LoVo (cell line): ENCODE data around the gene C6orf89.
"Not testable (repeated sequence)": the region's sequence is repeated elsewhere in the genome, so short reads cannot be mapped to it uniquely, and the experiment has no call there.

ENCODE experiments used
- DNase-seq: peaks from one replicate; pipeline ENCODE4 v3.0.0-alpha.2; 2016; ENCODE audit warnings: low spot score

Gene C6orf89

DNA sequence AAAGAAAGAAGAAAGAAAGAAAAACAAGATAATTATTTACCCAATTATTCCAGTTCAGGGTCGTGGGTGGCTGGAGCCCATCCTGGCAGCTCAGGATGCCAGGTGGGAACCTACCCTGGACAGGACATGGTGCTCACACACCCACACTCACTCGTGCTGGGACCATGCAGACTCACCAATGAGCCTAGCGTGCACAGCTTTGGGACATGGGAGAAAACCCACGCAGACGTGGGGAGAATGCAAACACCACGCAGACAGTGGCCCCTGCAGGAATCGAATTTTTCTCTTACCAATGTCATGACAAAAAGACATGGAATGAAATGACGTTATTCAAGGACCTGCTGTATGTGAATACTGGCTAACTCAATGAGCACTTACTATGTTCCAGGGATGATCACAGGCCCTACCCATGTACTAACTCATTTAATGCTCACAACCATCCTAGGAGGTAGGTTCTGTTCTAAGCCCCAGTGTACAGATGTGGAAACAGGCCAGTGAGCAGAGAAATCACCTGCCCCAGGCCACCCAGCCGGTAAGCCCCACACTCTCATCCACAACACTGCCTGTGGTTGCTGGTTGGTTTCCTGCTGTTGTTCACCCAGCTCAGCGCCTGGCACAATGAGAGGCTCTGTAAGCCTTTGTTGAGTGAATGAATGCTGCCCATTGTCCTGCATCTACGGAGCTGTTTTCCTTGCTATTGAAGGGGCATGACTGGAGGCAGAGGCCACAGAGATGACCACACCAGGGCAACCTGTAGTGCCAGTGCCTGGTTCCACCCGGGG, 62.0 kb downstream of the C6orf89 start:
- no peak for DNase-seq

DNA sequence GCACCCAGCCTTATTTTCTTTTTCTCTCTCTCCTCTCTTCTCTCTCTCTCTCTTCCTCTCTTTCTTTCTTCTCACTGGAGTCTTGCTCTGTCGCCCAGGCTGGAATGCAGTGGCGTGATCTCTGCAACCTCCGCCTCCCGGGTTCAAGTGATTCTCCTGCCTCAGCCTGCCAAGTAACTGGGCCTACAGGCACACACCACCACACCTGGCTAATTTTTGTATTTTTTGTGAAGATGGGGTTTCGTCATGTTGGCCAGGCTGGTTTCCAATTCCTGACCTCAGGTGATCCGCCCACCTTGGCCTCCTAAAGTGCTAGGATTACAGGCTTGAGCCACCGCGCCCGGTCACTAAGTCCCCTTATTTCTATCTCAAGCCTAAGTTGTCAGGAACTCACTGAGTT, 63.3 kb downstream of the C6orf89 start:
- not testable (repeated sequence) for DNase-seq

DNA sequence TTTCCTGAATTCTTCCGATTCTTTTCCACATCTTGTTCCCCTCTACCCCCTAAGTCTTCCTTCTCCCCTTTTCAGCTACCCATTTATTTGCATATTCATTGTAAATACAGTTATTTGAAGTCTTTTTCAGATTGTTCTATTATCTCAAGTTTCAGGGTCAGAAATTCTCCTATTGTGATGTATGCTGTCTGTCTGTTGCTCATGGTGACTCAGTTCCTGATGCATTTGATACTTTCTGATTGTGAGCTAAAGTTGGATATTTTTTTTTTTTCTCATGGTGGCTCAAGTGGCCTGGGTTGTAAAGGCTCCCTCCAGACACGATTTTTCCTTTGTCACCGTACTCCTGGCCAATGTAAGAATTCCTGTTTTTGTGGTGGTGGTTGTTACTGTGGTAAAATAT, 63.9 kb downstream of the C6orf89 start:
- no peak for DNase-seq

DNA sequence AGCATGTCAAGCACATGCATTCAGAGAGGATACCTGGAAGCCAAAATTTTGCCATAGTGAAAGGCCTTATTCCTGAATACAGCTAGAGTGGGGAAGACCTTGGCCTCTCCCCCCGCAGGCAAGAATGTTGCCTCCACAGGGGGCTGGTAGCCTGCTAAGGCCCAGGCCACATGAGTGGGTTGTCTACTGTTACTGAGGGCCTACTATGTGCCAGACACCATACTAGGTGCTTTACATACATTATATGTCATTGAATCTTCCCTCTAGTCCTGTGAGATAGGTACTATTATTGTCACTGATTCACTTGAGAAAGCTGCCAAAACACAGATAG, 68.1 kb downstream of the C6orf89 start:
- no peak for DNase-seq

DNA sequence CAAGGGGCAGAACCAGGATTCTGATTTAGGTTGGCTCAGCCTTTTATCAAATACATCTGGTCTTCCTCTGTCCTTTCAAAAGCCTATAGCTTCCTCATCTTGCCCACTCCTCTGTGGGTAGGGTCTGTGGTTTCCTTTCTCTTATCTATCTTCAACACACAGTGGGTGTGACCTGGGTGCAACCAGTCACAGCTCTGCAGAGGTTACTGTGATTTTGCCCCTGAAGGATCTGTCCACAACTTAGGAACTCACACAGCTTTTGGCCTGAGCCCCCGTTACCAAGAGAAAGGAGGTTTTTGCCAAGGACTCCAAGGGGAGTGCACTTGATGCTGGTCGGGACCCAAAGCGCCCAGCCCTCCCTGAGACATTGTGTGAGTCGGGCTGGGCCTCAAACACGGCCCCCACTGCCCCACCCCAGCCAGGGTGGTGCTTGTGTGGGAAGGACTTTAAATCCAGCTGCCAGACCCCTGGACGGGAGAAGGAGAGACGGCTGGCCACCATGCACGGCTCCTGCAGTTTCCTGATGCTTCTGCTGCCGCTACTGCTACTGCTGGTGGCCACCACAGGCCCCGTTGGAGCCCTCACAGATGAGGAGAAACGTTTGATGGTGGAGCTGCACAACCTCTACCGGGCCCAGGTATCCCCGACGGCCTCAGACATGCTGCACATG, 68.6 kb downstream of the C6orf89 start, which contains the start of gene PI16:
Gene PI16, plus strand, starts transcription at position 477 of the 670 bp plus-strand sequence. Its CDS starts 23 bp downstream, at position 500.
- DNase-seq: no peak

DNA sequence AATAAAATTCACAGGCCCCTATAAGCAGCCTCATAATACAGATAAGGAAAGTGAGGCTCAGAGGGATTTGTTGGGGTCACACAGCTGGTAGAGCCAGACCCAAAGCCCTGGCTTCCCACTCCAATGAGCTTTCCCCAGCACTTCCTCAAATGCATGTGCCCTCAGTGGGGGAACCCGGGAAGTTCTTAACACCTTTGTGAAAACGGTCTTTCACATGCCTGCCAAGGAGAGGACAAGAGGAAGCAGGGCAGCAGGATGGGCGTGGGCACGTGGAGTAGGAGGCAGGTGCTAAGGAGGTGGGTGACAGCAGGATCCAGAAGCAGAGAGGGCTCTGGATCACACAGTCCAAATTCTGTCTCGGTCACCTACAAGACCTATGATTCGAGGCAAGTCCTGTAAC, 69.4 kb downstream of the C6orf89 start:
- no peak for DNase-seq

DNA sequence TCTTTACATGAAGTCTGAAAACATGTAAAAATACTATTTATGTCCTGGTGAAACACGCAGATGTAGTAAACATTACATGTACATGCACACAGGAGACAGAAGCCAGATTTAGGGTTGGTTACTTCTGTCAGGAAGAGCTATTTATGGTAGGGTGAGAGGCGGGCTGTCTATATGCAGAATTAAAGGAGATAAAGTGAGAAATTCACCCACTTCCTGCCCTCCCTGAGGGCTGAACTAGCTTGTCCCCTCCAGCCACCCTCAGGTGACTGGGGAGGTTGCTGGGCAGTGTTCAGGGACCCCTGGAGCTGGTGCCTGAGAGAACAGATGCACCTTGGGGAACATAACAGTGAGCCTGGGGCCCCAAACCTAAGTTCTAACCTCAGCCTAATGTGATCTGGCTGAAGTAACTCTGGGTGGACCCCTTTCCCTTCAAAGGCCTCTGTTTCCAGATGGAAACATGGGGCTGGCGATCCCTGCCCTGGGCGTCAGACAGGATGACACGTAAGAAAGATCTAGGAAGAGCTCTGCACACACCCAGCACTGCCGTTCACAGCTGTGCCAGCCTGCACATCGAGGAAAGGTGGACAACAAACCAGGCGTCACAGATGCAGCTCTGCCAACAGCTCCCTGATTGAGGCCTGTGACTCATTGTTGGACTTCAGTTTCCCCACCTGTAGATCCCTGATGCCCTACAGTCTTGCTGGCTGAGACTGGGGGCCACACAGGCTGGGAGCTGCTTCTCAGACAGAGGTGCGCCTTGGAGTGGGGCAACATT, 70.1 kb downstream of the C6orf89 start:
- no peak for DNase-seq

DNA sequence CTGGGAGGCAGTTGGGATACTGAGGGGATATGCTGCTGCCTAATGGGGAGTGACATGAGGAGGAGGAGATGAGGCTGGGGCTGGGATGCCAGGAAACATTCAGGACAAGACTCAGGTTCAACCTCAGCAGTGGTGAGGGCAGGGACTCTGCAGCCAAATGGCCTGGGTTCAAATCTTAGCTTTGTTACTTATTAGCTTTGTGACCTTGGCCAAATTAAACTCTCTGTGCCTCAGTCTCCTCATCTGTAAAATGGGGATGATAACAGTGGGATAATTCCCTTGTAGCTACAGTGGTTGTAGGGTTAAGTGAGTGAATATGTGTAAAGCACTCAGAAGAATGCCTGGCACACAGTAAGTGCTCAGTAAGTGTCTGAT, 70.7 kb downstream of the C6orf89 start:
- no peak for DNase-seq

DNA sequence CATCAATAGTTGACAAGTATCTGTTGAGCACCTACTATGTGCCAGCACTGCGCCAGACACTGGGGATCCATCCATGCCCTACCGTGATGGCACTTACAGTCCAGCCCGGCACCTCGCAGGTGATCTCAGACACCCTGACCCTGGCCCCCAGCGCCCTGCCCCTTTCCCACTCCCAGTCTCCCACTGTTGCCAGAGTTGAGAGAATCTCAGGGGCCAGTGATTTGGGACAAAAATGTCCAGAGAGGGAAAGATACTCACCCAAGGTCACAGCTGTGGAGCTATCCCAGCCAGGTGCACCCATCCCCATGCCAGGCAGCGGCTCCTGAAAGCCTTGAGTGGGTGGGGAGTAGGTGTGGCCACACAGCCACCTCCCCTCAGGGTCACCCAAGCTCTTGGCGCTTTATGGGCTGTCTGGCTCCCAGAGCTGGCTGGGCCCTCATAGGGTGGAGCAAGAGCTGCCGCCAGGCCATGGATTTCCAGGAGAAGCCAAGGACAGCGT, 72.1 kb downstream of the C6orf89 start:
- DNase-seq: no peak

DNA sequence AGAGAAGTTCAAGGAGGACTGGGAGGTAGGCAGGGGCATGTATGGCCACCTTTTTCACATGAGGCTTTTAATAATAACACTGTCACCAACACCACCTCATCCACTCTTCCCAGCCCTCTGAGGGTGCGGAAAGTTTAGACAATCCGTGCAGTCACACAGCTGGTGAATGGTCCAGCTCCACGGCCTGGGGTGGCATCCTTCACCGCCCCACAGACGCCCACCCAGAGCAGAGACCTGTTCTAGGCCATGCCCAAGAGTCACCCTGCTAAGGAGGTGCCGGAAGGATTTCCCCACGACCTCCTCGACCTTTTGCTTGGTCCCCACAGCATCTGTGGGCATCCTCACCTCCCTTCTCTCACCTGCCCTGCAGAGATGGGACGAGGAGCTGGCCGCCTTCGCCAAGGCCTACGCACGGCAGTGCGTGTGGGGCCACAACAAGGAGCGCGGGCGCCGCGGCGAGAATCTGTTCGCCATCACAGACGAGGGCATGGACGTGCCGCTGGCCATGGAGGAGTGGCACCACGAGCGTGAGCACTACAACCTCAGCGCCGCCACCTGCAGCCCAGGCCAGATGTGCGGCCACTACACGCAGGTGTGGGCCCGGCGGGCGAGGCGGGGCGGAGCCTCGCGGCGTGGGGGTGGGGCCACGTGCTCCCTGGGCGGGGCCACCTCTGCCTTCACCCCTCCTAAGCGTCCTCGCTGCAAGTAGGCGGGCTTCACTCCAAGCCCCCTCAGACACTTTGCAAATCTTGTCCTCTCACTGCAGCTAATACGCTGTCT, 73.2 kb downstream of the C6orf89 start:
- no peak for DNase-seq

DNA sequence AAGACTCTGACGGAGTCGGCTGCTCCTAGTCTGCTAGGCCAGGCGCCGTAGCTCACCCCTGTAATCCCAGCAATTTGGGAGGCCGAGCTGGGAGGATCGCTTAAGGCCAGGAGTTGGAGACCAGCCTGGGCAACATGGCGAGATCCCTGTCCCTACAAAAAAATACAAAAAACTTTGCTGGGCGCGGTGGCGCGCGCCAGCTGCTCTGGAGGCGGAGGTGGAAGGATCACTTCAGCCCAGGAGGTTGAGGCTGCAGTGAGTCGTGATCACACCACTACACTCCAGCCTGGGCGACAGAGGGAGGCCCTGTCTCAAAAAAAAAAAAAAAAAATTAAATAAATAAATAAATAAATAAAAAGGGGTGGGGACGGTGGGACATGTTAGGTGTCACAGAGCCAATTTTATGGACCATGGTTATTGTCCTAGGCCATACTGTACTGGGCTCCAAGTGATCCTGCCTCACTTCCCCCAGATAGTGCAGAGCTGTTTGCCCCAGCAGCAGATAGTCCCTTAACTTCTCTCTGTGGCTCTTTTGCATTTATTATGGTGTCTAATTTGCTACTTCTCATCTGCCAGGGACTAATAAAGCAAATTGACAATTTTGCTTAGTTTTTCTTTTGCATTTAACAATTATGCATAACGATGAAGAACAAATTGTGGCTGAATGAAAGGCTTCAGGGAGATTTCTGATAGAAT, 74.0 kb downstream of the C6orf89 start:
- DNase-seq: no peak

DNA sequence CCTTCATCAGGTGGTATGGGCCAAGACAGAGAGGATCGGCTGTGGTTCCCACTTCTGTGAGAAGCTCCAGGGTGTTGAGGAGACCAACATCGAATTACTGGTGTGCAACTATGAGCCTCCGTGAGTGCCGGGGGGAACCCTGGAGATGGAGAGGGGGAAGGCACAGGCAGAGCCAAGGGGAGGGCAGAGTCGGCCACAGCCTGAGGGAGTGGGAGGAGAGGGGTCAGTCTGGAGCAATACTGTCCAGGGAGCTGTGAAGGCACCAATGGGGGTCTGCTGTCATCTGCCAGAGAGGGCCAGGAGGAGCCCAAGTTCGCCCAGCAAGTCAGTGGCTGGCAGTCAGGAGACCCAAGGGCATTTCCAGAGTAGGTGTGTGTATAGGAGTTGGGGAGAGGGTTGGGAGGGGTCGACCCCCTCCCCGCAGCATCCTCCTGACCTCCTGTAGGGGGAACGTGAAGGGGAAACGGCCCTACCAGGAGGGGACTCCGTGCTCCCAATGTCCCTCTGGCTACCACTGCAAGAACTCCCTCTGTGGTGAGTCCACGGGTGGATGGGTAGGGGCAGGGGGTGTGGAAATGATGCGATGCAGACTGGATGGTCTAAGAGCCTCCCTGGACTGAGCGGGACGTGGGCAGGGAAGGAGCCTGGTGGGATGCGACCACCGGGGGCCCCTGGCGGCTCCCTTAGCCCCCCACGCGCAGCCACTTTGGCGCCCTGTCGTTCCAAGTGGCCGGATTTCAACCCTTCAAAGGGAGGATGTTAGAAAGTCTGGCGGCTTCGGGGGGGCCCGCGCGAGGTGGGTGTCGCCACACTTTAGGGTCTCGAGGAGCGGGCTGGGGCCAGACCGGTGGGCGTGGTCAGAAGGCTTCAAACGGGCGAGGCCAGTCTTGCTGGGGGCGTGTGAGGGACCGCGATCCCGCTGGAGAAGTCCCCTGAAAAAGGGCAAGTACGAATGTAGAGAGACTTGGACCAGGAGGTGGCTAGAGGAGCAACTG, 76.0 kb downstream of the C6orf89 start:
- DNase-seq: no peak

DNA sequence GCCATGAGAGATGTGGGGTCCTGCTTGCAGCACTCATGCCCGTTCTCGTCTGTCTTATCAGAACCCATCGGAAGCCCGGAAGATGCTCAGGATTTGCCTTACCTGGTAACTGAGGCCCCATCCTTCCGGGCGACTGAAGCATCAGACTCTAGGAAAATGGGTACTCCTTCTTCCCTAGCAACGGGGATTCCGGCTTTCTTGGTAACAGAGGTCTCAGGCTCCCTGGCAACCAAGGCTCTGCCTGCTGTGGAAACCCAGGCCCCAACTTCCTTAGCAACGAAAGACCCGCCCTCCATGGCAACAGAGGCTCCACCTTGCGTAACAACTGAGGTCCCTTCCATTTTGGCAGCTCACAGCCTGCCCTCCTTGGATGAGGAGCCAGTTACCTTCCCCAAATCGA, 77.1 kb downstream of the C6orf89 start:
- DNase-seq: no peak

DNA sequence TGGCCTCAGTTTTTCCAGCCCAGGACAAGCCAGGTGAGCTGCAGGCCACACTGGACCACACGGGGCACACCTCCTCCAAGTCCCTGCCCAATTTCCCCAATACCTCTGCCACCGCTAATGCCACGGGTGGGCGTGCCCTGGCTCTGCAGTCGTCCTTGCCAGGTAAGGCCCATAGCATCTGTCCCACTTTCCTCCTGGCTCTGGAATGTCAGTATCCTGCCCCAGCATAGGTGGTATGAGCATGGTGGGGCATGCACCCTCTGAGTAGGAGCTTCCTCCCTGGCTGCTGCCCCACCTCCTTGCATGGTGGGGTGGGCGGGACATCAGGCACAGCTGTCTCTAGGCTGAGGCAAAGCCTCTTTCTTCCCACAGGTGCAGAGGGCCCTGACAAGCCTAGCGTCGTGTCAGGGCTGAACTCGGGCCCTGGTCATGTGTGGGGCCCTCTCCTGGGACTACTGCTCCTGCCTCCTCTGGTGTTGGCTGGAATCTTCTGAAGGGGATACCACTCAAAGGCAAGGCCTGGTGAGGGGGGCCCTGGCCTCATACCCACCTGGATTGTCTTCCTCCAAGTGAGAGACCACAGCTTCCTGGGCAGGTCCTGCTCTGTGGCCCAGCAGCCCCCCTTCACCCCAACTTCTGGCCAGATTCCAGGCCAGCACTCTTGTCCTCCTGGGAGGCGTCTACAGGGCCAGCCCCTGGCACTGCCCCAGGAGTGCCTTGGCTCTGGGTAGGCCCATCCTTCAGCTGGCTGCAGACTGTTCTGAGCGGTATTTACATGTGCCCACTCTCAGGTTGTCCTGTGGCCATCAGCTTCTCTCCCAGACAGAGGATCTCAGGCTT, 77.9 kb downstream of the C6orf89 start:
- DNase-seq: no peak

DNA sequence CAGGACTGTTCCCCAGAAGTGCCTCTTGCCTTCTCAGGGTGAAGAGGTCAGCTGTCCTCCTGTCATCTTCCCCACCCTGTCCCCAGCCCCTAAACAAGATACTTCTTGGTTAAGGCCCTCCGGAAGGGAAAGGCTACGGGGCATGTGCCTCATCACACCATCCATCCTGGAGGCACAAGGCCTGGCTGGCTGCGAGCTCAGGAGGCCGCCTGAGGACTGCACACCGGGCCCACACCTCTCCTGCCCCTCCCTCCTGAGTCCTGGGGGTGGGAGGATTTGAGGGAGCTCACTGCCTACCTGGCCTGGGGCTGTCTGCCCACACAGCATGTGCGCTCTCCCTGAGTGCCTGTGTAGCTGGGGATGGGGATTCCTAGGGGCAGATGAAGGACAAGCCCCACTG, 78.6 kb downstream of the C6orf89 start:
- DNase-seq: no peak

DNA sequence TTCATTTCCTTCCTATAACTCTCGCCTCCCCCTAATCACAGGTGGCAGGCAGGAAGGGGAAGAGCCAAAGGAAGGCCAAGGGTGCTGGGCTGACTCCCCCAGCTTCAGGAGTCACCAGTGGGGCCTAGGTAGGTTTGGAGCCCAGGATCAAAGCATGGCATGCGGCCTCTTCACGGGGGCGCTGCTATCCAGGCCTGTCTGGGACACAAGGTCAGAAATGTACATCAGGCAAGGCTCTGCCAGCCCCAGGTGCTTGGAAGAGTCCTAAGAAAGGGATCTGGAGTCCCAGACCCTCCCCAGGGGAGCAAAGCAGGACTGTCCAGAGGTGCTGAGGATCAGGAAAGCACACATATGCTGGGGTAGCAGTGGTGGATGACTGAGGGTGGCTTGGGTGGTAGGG, 79.2 kb downstream of the C6orf89 start:
- DNase-seq: no peak

DNA sequence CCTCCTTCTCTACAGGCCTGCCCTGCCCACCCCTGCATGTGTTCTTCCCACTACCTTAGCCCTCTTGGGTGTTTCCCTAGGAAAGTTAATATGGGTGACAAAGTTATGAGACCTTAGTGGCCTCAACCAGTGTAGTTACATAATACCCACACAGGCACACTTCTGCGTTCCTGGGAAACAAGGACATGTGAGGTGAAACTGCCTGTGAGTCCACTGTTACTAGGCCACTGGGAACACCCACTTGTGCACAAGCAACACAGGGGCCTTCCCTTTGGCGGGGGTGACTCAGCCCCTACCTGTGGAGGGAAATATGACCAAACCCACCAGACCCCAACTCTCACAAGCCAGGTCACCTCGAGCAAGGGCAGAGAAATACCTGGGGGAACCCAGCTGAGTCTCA, 81.5 kb downstream of the C6orf89 start:
- no peak for DNase-seq

DNA sequence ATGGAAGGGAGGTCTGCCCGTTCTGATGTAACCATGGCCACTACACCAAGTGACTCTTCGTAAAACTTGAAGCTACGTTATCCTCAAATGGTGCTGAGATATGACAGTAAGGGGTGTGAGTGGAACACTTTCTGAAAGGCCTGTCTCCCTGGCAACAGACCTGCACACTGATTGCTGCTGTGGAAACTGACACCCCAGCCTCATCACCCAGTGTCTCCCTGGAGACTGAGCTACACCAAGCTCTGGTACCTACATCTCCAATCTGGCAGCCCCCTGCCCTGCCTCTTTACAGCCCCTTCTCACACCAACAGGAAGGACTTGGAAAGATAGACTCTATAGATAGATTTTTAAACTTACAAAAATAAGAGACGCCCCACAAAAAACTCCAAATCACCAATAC, 82.0 kb downstream of the C6orf89 start:
- DNase-seq: no peak

DNA sequence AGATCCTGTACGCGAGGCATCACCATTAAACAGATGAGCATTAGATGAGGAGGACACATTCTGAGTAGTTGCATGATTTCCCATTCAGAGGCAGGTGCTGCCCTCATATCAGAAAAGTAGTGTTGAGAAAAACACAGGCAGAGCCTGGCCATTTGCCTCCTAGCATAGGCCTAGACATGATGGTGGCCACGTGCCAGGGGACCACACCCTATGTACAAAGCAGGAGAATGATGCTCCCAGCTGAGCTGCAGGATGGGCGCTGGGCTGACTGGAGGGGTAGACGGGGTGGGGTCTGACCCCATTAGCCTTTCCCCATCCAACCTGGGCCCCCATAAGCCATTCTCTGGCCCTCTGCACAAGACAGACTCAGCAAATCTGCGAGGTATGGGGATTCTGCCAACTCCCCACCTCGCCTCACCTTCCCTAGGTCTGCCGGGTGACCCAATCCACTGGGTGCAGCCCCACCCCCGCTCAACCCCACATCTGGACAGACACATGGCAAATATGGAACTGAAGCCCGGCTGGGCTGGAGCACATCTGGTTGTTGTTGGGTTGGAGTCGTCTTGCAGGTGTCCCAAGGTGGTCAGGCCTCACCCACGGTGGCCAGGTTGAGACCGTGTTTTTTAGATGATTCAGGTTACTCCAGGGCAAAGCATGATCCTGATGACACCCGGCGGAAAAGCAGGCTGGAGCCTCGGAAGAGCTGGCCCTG, 82.7 kb downstream of the C6orf89 start:
- DNase-seq: no peak
